Testis (tissue), 2 donors: ENCODE measurements around the gene SPEF2.

Experiments
- POLR2A ChIP-seq: fragments of 450-650 bp; IDR thresholded peaks from one replicate; pipeline ENCODE4 v1.6.1; 2017; ENCODE audit warnings: antibody characterized with exemption, mild to moderate bottlenecking, moderate library complexity
- TF ChIP-seq, protein P1 (sequence below), 3 experiments: fragments of 450-650 bp in 2 of 3; fragments of 200-600 bp in 1 of 3; sonication (generic) in 1 of 3; IDR thresholded peaks; one replicate each; pipeline ENCODE4 v1.5.1; 2016 to 2019; ENCODE audit warnings: antibody characterized with exemption in 3 of 3, mild to moderate bottlenecking in 2 of 3, moderate library complexity in 1 of 3

DNA sequence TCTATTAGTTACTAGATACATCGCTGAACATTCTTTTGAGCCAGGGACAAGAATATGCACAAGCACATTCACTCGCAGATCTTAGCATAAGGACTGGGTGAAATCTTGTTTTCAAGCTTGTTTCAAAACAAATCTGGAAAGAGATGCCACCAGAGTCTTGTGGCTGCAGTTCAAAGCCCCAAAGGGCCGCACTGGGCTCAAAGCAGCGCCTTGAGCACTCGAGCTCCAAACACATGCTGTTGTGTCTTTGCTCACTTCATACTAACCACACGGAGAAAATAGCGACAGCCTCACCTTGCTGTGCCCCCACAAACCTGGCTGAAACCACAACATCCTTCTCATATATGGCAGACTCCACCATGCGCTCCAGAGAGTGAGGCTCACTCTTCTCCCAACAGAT lies 204.8 kb downstream of the SPEF2 start:
- TF ChIP-seq, protein P1, sequence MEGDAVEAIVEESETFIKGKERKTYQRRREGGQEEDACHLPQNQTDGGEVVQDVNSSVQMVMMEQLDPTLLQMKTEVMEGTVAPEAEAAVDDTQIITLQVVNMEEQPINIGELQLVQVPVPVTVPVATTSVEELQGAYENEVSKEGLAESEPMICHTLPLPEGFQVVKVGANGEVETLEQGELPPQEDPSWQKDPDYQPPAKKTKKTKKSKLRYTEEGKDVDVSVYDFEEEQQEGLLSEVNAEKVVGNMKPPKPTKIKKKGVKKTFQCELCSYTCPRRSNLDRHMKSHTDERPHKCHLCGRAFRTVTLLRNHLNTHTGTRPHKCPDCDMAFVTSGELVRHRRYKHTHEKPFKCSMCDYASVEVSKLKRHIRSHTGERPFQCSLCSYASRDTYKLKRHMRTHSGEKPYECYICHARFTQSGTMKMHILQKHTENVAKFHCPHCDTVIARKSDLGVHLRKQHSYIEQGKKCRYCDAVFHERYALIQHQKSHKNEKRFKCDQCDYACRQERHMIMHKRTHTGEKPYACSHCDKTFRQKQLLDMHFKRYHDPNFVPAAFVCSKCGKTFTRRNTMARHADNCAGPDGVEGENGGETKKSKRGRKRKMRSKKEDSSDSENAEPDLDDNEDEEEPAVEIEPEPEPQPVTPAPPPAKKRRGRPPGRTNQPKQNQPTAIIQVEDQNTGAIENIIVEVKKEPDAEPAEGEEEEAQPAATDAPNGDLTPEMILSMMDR (IDR thresholded peaks at IDR 0.05): no peak
- no peak for TF ChIP-seq POLR2A
